ENCODE measurements around the gene SLIT3. TPM values are rescaled to one million over a fixed set of nuclear protein-coding genes. Genes with fewer than 3 reads are reported as not detected.
A peak's percentile ranks its signal among the peaks of the same experiment; 100 is the strongest.
"Not testable (repeated sequence)": the region's sequence is repeated elsewhere in the genome, so short reads cannot be mapped to it uniquely, and the experiment has no call there.

Gene SLIT3
- polyA plus RNA-seq, 4 donors = 55.4 to 60.5 (median 57.8) TPM

GRCh38 chr5:169119288-169120048, 181.5 kb downstream of the SLIT3 start:
- no peak for DNase-seq (ENCODE audit: low read depth in 4 of 4, low spot score in 3 of 4)

- no peak for DNase-seq (ENCODE audit: low read depth in 4 of 4, low spot score in 3 of 4)
These were observed 183.9 kb downstream of the SLIT3 start for GRCh38 chr5:169116961-169117461.

GRCh38 chr5:169115461-169116124, 185.3 kb downstream of the SLIT3 start:
- DNase-seq (ENCODE audit: low read depth in 4 of 4, low spot score in 3 of 4) = no peak

- no peak for DNase-seq (ENCODE audit: low read depth in 4 of 4, low spot score in 3 of 4)
These were observed 186.4 kb downstream of the SLIT3 start for GRCh38 chr5:169114466-169115065.

GRCh38 chr5:169112016-169112415, 188.9 kb downstream of the SLIT3 start:
- no peak for DNase-seq (ENCODE audit: low read depth in 4 of 4, low spot score in 3 of 4)

GRCh38 chr5:169106911-169107706, 193.8 kb downstream of the SLIT3 start:
- DNase-seq (ENCODE audit: low read depth in 4 of 4, low spot score in 3 of 4) = peak in 2 of 4 donors; percentile 38 to 56

- not testable (repeated sequence) for DNase-seq (ENCODE audit: low read depth in 4 of 4, low spot score in 3 of 4)
These were observed 195.4 kb downstream of the SLIT3 start for GRCh38 chr5:169105582-169105981.

GRCh38 chr5:169104937-169105494, 195.9 kb downstream of the SLIT3 start:
- DNase-seq (ENCODE audit: low read depth in 4 of 4, low spot score in 3 of 4) = no peak

- no peak for DNase-seq (ENCODE audit: low read depth in 4 of 4, low spot score in 3 of 4)
These were observed 197.3 kb downstream of the SLIT3 start for GRCh38 chr5:169103586-169104181.

- DNase-seq (ENCODE audit: low read depth in 4 of 4, low spot score in 3 of 4) = no peak
These were observed 199.0 kb downstream of the SLIT3 start for GRCh38 chr5:169101966-169102365.

- DNase-seq (ENCODE audit: low read depth in 4 of 4, low spot score in 3 of 4) = no peak
These were observed 200.2 kb downstream of the SLIT3 start for GRCh38 chr5:169100735-169101075.

- no peak for DNase-seq (ENCODE audit: low read depth in 4 of 4, low spot score in 3 of 4)
These were observed 200.9 kb downstream of the SLIT3 start for GRCh38 chr5:169099801-169100734.

GRCh38 chr5:169098331-169099121, 202.4 kb downstream of the SLIT3 start:
- no peak for DNase-seq (ENCODE audit: low read depth in 4 of 4, low spot score in 3 of 4)

GRCh38 chr5:169097374-169098326, 203.3 kb downstream of the SLIT3 start:
- DNase-seq (ENCODE audit: low read depth in 4 of 4, low spot score in 3 of 4) = no peak

- no peak for DNase-seq (ENCODE audit: low read depth in 4 of 4, low spot score in 3 of 4)
These were observed 205.0 kb downstream of the SLIT3 start for GRCh38 chr5:169095976-169096375.

- DNase-seq (ENCODE audit: low read depth in 4 of 4, low spot score in 3 of 4) = no peak
These were observed 205.5 kb downstream of the SLIT3 start for GRCh38 chr5:169095410-169095960.
